Measurements from ENCODE around the gene EHHADH. TPM values are rescaled to one million over a fixed set of nuclear protein-coding genes. Genes with fewer than 3 reads are reported as not detected.

EHHADH gene
- total and polyA plus RNA-seq, 9 of the 15 experiments (the other 6 are each of a cell fraction or from before 2014, with no cell fraction given) = 3.6 to 6.4 (median 5.4) TPM

DNA sequence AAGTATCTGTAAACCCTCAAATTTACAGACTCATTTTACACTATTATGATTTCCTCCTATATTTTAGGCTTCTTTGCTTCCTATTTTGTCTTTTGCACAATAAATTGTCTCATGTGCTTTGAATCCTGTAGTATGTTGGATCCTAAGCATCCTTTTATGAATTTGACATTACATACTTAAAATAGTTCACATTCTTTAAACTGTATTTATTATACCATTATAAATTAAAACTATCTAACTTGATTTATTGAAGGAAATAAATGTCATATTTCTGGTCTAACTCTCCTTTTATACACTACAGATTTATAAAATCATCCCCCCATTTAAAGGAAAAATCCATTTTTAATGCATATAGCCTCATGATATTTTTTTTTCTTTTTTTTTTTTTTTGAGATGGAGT is 32.6 kb downstream of the EHHADH start:
- no peak overlapping the region for H3K27ac ChIP-seq (ENCODE audit: extremely low read depth, low read depth, low read length)
- no TSS peak for BruUV-seq (replicated peaks)
- H2AFZ ChIP-seq (ENCODE audit: low read depth, low read length) = no peak overlapping the region
- ATAC-seq (no peak), FAIRE-seq (no peak), DNase-seq (ENCODE audit: extremely low read depth in 1 of 4, low spot score in 3 of 4) (no peak)
- intact Hi-C loops (cut with micrococcal nuclease) (no loop called here), in situ Hi-C loops (cut with MboI) (no loop called here)
- CTCF ChIA-PET (ENCODE audit: low intra/inter-chr PET ratio) = no interaction called here
- no peak overlapping the region for H3K4me3 ChIP-seq
- no peaks in the 10 kb centered on the region for H3K27me3 ChIP-seq (ENCODE audit: control insufficient read depth in 2 of 2, insufficient read depth in 2 of 2, low read length in 2 of 2)
- no peak overlapping the region for H3K9ac ChIP-seq (ENCODE audit: insufficient read depth in 1 of 2, low read depth in 2 of 2, low read length in 2 of 2)
- no peaks in the 10 kb centered on the region for H3K4me1 ChIP-seq (replicated peaks in 1 of 2; ENCODE audit: control insufficient read depth in 2 of 2, insufficient read depth in 2 of 2, low read length in 2 of 2)
- POLR2A ChIA-PET = no interaction called here
- H3K36me3 ChIP-seq (ENCODE audit: control insufficient read depth, insufficient read depth, low read length) = no peaks in the 10 kb centered on the region
- H3K9me3 ChIP-seq (replicated peaks; ENCODE audit: control insufficient read depth, insufficient read depth, low read depth, low read length) = no peaks in the 10 kb centered on the region
- no peaks in the 10 kb centered on the region for H3K79me2 ChIP-seq (ENCODE audit: control insufficient read depth, insufficient read depth, low read length)
- H3K4me2 ChIP-seq (ENCODE audit: insufficient read depth, low read length) = no peak overlapping the region
- no peaks in the 10 kb centered on the region for H4K20me1 ChIP-seq (replicated peaks; ENCODE audit: control insufficient read depth, insufficient read depth, low read length)
- no peaks in the 10 kb centered on the region for H3K9me1 ChIP-seq (ENCODE audit: control insufficient read depth, insufficient read depth, low read length)
- TF ChIP-seq, protein P1, sequence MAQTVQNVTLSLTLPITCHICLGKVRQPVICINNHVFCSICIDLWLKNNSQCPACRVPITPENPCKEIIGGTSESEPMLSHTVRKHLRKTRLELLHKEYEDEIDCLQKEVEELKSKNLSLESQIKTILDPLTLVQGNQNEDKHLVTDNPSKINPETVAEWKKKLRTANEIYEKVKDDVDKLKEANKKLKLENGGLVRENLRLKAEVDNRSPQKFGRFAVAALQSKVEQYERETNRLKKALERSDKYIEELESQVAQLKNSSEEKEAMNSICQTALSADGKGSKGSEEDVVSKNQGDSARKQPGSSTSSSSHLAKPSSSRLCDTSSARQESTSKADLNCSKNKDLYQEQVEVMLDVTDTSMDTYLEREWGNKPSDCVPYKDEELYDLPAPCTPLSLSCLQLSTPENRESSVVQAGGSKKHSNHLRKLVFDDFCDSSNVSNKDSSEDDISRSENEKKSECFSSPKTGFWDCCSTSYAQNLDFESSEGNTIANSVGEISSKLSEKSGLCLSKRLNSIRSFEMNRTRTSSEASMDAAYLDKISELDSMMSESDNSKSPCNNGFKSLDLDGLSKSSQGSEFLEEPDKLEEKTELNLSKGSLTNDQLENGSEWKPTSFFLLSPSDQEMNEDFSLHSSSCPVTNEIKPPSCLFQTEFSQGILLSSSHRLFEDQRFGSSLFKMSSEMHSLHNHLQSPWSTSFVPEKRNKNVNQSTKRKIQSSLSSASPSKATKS (CRISPR knock-in tag; IDR thresholded peaks at IDR 0.05) = no peak
- TF ChIP-seq POLR2AphosphoS5 (IDR thresholded peaks at IDR 0.05; ENCODE audit: control insufficient read depth, insufficient read depth, low read depth, low read length) = no peak
- TF ChIP-seq E2F6 (IDR thresholded peaks at IDR 0.05; ENCODE audit: borderline replicate concordance in 1 of 2, extremely low read depth in 1 of 2, insufficient read depth in 1 of 2, insufficient read length in 1 of 2, low read depth in 1 of 2, low read length in 1 of 2, poor library complexity in 1 of 2, severe bottlenecking in 1 of 2) = no peak
- TF ChIP-seq ZNF444 (CRISPR knock-in tag; IDR thresholded peaks at IDR 0.05) = no peak
- no peak for TF ChIP-seq ESRRA (IDR thresholded peaks at IDR 0.05; ENCODE audit: borderline replicate concordance, low read depth)
- TF ChIP-seq, protein P2, sequence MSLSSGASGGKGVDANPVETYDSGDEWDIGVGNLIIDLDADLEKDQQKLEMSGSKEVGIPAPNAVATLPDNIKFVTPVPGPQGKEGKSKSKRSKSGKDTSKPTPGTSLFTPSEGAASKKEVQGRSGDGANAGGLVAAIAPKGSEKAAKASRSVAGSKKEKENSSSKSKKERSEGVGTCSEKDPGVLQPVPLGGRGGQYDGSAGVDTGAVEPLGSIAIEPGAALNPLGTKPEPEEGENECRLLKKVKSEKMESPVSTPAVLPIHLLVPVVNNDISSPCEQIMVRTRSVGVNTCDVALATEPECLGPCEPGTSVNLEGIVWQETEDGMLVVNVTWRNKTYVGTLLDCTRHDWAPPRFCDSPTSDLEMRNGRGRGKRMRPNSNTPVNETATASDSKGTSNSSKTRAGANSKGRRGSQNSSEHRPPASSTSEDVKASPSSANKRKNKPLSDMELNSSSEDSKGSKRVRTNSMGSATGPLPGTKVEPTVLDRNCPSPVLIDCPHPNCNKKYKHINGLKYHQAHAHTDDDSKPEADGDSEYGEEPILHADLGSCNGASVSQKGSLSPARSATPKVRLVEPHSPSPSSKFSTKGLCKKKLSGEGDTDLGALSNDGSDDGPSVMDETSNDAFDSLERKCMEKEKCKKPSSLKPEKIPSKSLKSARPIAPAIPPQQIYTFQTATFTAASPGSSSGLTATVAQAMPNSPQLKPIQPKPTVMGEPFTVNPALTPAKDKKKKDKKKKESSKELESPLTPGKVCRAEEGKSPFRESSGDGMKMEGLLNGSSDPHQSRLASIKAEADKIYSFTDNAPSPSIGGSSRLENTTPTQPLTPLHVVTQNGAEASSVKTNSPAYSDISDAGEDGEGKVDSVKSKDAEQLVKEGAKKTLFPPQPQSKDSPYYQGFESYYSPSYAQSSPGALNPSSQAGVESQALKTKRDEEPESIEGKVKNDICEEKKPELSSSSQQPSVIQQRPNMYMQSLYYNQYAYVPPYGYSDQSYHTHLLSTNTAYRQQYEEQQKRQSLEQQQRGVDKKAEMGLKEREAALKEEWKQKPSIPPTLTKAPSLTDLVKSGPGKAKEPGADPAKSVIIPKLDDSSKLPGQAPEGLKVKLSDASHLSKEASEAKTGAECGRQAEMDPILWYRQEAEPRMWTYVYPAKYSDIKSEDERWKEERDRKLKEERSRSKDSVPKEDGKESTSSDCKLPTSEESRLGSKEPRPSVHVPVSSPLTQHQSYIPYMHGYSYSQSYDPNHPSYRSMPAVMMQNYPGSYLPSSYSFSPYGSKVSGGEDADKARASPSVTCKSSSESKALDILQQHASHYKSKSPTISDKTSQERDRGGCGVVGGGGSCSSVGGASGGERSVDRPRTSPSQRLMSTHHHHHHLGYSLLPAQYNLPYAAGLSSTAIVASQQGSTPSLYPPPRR (CRISPR knock-in tag; IDR thresholded peaks at IDR 0.05; ENCODE audit: borderline replicate concordance) = no peak
- TF ChIP-seq ZNF174 (CRISPR knock-in tag; IDR thresholded peaks at IDR 0.05) = no peak
- no peak for TF ChIP-seq TBP (optimal IDR thresholded peaks at IDR 0.05; ENCODE audit: low read depth, low read length)
- TF ChIP-seq MIER1 (IDR thresholded peaks at IDR 0.05; ENCODE audit: low read depth) = no peak
- no peak for TF ChIP-seq CHCHD3 (CRISPR knock-in tag; IDR thresholded peaks at IDR 0.05)

All from K562 (cell line).